Activated CD4-positive, alpha-beta T cell treated with anti-CD3 and anti-CD28 coated beads for 36 hours (primary cell): ENCODE data around the gene MPRIP. TPM values are rescaled to one million over a fixed set of nuclear protein-coding genes. Genes with fewer than 3 reads are reported as not detected.
"Not testable (repeated sequence)": the region's sequence is repeated elsewhere in the genome, so short reads cannot be mapped to it uniquely, and the experiment has no call there.

Experiments used
- ATAC-seq: fragments of 200-7000 bp; cut with Tn5 transposase; one replicate; pipeline ENCODE4 v1.10.0; 2021; ENCODE audit warnings: mild to moderate bottlenecking, moderate library complexity
- CTCF ChIA-PET: fragments of 350-600 bp; sonication (Branson Sonifier 250); formaldehyde crosslinking; loops from one replicate; lab custom pipeline; 2021; ENCODE audit warnings: antibody characterized with exemption; lab: Charles Lee
- POLR2A ChIA-PET: fragments of 350-600 bp; sonication (Branson Sonifier 250); formaldehyde crosslinking; loops from one replicate; lab custom pipeline; 2021; ENCODE audit warnings: antibody characterized with exemption, inconsistent platforms; lab: Charles Lee
- DNase-seq: peaks from one replicate; pipeline ENCODE4 v3.0.0-alpha.2; 2020
- H3K27ac Mint-ChIP-seq: one replicate; pipeline ENCODE4 v1.8.0; 2021; ENCODE audit warnings: mixed read lengths
- H3K27me3 Mint-ChIP-seq: one replicate; pipeline ENCODE4 v1.8.0; 2021; ENCODE audit warnings: mixed read lengths
- H3K36me3 Mint-ChIP-seq: one replicate; pipeline ENCODE4 v1.8.0; 2021; ENCODE audit warnings: low read depth, mixed read lengths
- H3K4me1 Mint-ChIP-seq: one replicate; pipeline ENCODE4 v1.8.0; 2021; ENCODE audit warnings: mixed read lengths
- H3K4me3 Mint-ChIP-seq: one replicate; pipeline ENCODE4 v1.8.0; 2021; ENCODE audit warnings: mild to moderate bottlenecking, moderate library complexity, mixed read lengths
- H3K9me3 Mint-ChIP-seq: one replicate; pipeline ENCODE4 v1.8.0; 2021; ENCODE audit warnings: low read depth, mixed read lengths
- intact Hi-C, 2 experiments: fragments of 100-400 bp; cut with DNase I in 1 of 2; cut with micrococcal nuclease in 1 of 2; formaldehyde crosslinking; loops; one replicate each; pipeline versions ENCODE4 v1.14.2 to v1.15.1; 2022 to 2024; cut with DNase I, micrococcal nuclease
- total RNA-seq, 2 experiments: library from RNA; stranded (reverse); gene quantifications; one replicate each; pipeline ENCODE4 v1.2.3, GENCODE V29; 2021

MPRIP gene
- total RNA-seq, 2 experiments from 2014 or later = 131 to 179 TPM

- H3K4me1 Mint-ChIP-seq, DNase-seq, H3K4me3 Mint-ChIP-seq, H3K36me3 Mint-ChIP-seq, POLR2A ChIA-PET, ATAC-seq, H3K27ac Mint-ChIP-seq, H3K9me3 Mint-ChIP-seq, CTCF ChIA-PET, H3K27me3 Mint-ChIP-seq: not testable (repeated sequence)
- intact Hi-C loops = loop anchor here (1.0 to 10.0 kb wide), 8 partner anchors 40 to 639 kb away; partner anchors contain the start of genes FLCN (in 2 of the 2) and MPRIP (in 1 of the 2)
Observed at GRCh38 chr17:17002731-17003715, 39.2 kb upstream of the MPRIP start.

GRCh38 chr17:17004251-17004996, 37.8 kb upstream of the MPRIP start:
- no peaks in the 10 kb centered on the region for H3K27me3 Mint-ChIP-seq
- DNase-seq (no peak), ATAC-seq (no peak)
- H3K4me1 Mint-ChIP-seq = no peaks in the 10 kb centered on the region
- POLR2A ChIA-PET = no interaction called here
- H3K9me3 Mint-ChIP-seq = no peaks in the 10 kb centered on the region
- CTCF ChIA-PET = no interaction called here
- intact Hi-C loops = loop anchor here (5.0 to 10.0 kb wide), 4 partner anchors 143 to 638 kb away; partner anchors contain the start of gene FLCN (in 2 of the 2)
- H3K27ac Mint-ChIP-seq = no peak overlapping the region
- H3K36me3 Mint-ChIP-seq = no peaks in the 10 kb centered on the region
- H3K4me3 Mint-ChIP-seq = no peak overlapping the region

GRCh38 chr17:17004997-17005614, 37.2 kb upstream of the MPRIP start:
- ATAC-seq = not testable (repeated sequence)

GRCh38 chr17:17007891-17008290, 34.4 kb upstream of the MPRIP start:
- POLR2A ChIA-PET, CTCF ChIA-PET, ATAC-seq, DNase-seq, H3K27me3 Mint-ChIP-seq, H3K4me3 Mint-ChIP-seq, H3K36me3 Mint-ChIP-seq, H3K27ac Mint-ChIP-seq, H3K9me3 Mint-ChIP-seq, H3K4me1 Mint-ChIP-seq: not testable (repeated sequence)
- intact Hi-C loops = loop anchor here in 1 of 2 experiments (10.0 kb wide), 1 partner anchor 227 kb away; the partner anchor contains the start of gene FLCN

More at GRCh38 chr17:17004997-17005614, 37.2 kb upstream of the MPRIP start:
- H3K36me3 Mint-ChIP-seq, CTCF ChIA-PET, H3K27me3 Mint-ChIP-seq, H3K4me3 Mint-ChIP-seq, POLR2A ChIA-PET, H3K4me1 Mint-ChIP-seq, H3K27ac Mint-ChIP-seq, H3K9me3 Mint-ChIP-seq, DNase-seq: not testable (repeated sequence)
- intact Hi-C loops = loop anchor here (5.0 to 10.0 kb wide), 4 partner anchors 142 to 637 kb away; partner anchors contain the start of gene FLCN (in 2 of the 2)

- CTCF ChIA-PET, H3K27ac Mint-ChIP-seq, H3K27me3 Mint-ChIP-seq, DNase-seq, H3K36me3 Mint-ChIP-seq, POLR2A ChIA-PET, H3K9me3 Mint-ChIP-seq, H3K4me3 Mint-ChIP-seq, ATAC-seq, H3K4me1 Mint-ChIP-seq: not testable (repeated sequence)
- intact Hi-C loops = loop anchor here in 1 of 2 experiments (10.0 kb wide), 1 partner anchor 226 kb away; the partner anchor contains the start of gene FLCN
Observed at GRCh38 chr17:17008621-17009397, 33.4 kb upstream of the MPRIP start.

- H3K9me3 Mint-ChIP-seq, H3K27ac Mint-ChIP-seq, DNase-seq, H3K27me3 Mint-ChIP-seq, POLR2A ChIA-PET, CTCF ChIA-PET, H3K4me3 Mint-ChIP-seq, H3K36me3 Mint-ChIP-seq, H3K4me1 Mint-ChIP-seq: not testable (repeated sequence)
- ATAC-seq = peak; percentile 26
- intact Hi-C loops = loop anchor here in 1 of 2 experiments (10.0 kb wide), 1 partner anchor 225 kb away; the partner anchor contains the start of gene FLCN
Observed at GRCh38 chr17:17009972-17010371, 32.3 kb upstream of the MPRIP start.

- DNase-seq, H3K4me3 Mint-ChIP-seq, H3K9me3 Mint-ChIP-seq, H3K27ac Mint-ChIP-seq, POLR2A ChIA-PET, CTCF ChIA-PET, intact Hi-C loops, H3K27me3 Mint-ChIP-seq, H3K36me3 Mint-ChIP-seq, H3K4me1 Mint-ChIP-seq: not testable (repeated sequence)
- ATAC-seq = peak; percentile 79
Observed at GRCh38 chr17:17010545-17011034, 31.7 kb upstream of the MPRIP start.

GRCh38 chr17:17011043-17011907, 31.0 kb upstream of the MPRIP start:
- H3K27me3 Mint-ChIP-seq, DNase-seq, ATAC-seq, POLR2A ChIA-PET, intact Hi-C loops, H3K27ac Mint-ChIP-seq, H3K9me3 Mint-ChIP-seq, H3K36me3 Mint-ChIP-seq, H3K4me3 Mint-ChIP-seq, CTCF ChIA-PET: not testable (repeated sequence)
- H3K4me1 Mint-ChIP-seq = peaks cover 12% of the 10 kb centered on the region

GRCh38 chr17:17013828-17014747, 28.2 kb upstream of the MPRIP start:
- H3K4me3 Mint-ChIP-seq, H3K27ac Mint-ChIP-seq, H3K36me3 Mint-ChIP-seq, H3K27me3 Mint-ChIP-seq, H3K9me3 Mint-ChIP-seq, ATAC-seq, intact Hi-C loops, POLR2A ChIA-PET, DNase-seq, CTCF ChIA-PET: not testable (repeated sequence)
- H3K4me1 Mint-ChIP-seq = peaks cover 27% of the 10 kb centered on the region
